Cardiac fibroblast (primary cell): ENCODE measurements around the gene PMPCA.

Experiments
- DNase-seq, 2 donors: peaks; one replicate each; pipeline versions ENCODE4 v3.0.0 to v3.0.0-alpha.2; 2010; ENCODE audit warnings: low read depth in 2 of 2
- H3K4me3 ChIP-seq, 2 donors: replicated peaks in 1 of 2; 1 replicate in 1 of 2; 2 replicates in 1 of 2; pipeline ENCODE4 v1.5.1; 2011; ENCODE audit warnings: low read depth in 2 of 2, low read length in 2 of 2, mild to moderate bottlenecking in 2 of 2, moderate library complexity in 1 of 2
- TF ChIP-seq, protein P1 (sequence below): IDR thresholded peaks from one replicate; pipeline ENCODE4 v1.5.1; 2011; ENCODE audit warnings: low read depth, mild to moderate bottlenecking, low read length, inconsistent platforms

The PMPCA gene

DNA sequence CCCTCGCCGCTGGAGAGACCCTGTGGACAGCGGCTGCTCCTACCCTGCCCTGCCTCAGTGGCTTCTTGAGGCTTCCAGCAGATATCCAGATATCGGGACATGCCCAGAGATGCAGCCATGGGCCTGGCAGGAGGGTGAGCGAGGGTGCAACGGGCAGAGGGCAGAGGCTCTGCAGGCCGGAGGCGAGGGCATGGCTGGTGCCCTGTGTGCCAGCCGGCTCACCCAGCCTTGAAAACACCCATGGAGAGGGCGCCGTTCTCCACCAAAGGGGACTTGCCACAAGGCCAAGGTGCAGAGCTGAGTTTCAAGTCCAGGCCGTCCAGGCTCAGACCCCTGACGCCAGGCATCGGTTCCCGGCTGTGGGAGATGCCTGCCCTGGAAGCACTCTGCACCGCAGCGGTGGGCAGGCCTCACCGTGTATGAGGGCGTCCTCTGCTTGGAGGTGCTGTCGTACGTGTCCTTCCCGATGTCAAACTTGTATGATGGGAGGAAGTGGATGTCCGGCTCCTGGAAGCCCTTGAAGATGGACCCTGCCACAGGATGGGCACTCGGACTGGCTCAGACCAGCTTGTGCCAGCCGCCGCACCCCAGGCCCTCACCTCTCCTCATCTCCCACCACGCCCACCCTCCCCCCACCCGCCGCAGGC is 20.3 kb downstream of the PMPCA start:
- DNase-seq, result no peak
- H3K4me3 ChIP-seq, result no peak overlapping the region
- TF ChIP-seq, protein P1, sequence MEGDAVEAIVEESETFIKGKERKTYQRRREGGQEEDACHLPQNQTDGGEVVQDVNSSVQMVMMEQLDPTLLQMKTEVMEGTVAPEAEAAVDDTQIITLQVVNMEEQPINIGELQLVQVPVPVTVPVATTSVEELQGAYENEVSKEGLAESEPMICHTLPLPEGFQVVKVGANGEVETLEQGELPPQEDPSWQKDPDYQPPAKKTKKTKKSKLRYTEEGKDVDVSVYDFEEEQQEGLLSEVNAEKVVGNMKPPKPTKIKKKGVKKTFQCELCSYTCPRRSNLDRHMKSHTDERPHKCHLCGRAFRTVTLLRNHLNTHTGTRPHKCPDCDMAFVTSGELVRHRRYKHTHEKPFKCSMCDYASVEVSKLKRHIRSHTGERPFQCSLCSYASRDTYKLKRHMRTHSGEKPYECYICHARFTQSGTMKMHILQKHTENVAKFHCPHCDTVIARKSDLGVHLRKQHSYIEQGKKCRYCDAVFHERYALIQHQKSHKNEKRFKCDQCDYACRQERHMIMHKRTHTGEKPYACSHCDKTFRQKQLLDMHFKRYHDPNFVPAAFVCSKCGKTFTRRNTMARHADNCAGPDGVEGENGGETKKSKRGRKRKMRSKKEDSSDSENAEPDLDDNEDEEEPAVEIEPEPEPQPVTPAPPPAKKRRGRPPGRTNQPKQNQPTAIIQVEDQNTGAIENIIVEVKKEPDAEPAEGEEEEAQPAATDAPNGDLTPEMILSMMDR, result no peak

DNA sequence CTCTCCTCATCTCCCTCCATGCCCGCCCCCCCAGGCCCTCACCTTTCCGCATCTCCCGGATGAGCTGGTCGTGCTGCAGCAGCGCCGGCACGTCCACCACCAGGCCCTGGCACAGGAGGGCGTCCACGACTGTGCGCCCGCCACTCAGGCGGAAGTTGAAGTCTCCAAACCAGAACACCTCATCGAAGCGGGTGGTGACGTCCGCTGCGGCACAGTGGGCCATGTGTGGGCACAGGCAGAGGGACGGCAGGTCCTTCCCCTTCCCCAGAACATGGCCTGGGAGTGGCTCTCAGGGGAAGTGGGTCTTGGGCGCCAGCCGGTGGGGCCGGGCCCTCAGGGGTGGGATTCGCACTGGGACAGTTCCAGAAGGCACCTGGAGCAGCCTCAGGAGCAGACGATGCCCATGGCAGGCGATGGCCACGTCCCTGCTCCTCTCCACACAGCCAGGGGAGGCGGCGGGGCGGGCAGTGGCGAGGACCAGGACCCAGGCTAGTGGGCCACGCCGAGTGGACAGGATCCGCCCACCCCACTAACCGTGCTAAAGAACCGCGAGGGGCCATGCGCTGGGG is 21.4 kb downstream of the PMPCA start:
- TF ChIP-seq, protein P1, result no peak
- DNase-seq, result no peak
- H3K4me3 ChIP-seq, result no peak overlapping the region

DNA sequence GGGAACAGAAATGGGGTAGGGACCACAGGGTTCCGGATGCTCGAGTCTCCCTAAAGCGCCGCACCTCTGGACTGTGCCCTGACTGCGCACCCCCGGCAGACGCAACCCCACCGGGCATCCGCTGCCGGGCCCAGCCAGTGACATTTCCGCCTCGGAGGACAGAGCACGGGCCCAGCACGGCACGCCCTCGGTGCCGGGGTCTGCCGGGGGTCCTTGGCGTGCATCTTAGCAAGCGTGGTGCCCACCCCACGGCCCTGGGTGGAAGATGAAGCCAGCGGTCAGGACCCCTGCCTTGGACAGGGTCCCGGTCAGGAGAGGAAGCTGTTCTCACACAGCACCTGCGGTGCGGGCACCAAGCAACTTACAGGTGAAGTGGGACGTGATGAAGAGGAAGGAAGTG is 22.1 kb downstream of the PMPCA start:
- H3K4me3 ChIP-seq, result no peak overlapping the region
- TF ChIP-seq, protein P1, result no peak
- no peak for DNase-seq

DNA sequence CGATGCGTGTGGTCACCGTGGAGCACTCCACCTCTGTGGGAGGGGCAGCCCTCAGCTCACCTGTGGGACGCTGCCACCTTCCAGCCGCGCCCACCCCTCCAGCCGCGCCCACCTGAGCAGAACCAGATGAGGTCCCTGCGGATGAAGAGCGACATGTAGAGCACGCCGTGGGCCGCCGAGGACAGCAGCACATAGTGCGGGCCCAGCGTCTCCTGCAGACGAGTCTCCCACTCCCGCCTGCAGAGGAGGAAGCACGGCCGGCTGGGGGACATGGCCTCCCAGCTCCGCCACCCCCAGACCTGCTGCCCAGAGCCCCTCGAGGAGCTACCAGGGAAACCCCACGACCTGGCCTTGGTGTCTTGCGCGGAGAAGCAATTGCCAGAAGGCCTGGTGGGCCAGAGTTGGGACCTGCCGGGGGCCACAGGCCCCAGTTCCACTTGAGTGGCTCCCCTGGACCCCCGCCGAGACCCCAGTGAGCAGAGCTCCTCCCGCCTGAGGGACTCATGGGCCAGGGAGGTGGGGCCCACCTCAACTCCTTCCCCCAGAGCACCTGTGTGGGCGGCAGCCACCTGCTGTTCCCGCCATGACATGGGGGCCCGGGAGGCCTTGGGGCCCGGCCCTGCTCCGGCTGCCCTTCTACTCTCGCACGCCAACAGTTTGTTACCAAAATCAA is 22.7 kb downstream of the PMPCA start:
- TF ChIP-seq, protein P1, result no peak
- no peak for DNase-seq
- H3K4me3 ChIP-seq, result no peak overlapping the region

DNA sequence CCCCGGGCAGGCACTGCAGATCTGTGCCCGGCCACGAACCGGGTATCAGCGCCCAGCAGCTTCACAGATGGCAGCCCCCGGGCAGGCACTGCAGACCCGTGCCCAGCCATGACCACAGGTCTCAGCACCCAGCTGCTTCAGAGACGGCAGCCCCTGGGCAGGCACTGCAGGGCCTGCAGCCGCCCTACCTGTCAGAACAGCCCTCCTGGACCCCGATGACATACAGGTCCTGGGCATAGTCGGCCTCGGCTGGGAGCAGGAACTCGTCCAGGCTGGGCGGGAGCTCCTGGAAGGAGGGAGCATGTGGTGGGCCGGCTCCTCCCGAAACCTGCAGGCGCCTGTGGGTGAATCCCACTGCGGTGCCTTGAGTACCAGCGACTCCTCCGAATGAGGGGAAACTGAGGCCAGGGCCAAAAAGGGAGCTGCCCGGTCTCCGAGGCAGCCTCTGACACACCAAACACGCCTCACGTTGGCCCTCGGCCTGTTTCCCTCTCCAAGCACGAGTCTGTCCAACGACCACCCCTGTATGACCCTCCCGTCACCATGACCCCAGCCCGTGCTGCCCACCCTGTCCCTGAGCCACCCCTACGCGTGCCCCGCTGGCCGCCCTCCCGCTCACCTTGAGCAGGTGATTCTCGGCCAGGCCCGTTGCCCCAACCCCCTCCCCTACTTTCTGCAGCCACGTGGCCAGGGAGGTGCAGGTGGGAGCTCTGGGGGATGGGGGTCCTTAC is 23.6 kb downstream of the PMPCA start:
- H3K4me3 ChIP-seq, result no peak overlapping the region
- DNase-seq, result no peak
- TF ChIP-seq, protein P1, result no peak

DNA sequence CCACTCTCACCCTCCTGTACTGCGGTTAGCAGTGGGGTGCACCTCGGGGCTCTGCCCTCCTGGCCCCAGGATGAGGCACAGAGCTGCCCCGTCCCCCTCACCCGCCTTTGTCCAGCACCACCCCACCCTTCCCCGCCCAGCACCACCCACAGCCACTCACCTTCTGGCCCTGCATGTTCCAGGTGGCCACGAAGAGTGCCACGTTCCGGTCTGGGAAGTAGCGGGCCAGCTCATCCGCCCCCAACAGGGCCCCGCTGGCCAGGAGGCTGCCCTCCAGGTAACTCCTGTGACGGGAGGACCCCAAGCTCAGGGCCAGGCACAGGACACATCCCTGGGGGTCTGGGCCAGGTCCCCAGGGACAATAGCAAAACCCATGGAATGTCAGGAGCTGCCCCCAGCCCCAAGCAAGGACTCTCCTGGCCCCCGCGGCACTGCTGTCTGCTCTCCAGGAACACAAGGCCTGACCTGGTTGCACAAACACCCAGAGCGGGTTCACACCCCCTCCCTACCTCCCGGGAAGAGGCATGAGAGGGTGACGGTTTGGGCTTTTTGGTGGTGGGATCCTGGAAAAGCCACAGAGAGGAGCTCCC is 24.2 kb downstream of the PMPCA start:
- no peak for DNase-seq
- TF ChIP-seq, protein P1, result no peak
- H3K4me3 ChIP-seq, result no peak overlapping the region
